Hindlimb muscle (tissue), 1 donor: Measurements from ENCODE around the gene ZNF205. TPM values are rescaled to one million over a fixed set of nuclear protein-coding genes. Genes with fewer than 3 reads are reported as not detected.

Experiments used
- polyA plus RNA-seq: library from polyadenylated mRNA; unstranded; fragments of 120-200 nt; gene quantifications from one replicate; pipeline ENCODE4 v1.2.1, GENCODE V29; 2013; ENCODE audit not compliant: insufficient read length

ZNF205 gene
- polyA plus RNA-seq, 1 donor, result 15.1 TPM

Other genes starting within 250 kb of the ZNF205 start
- 16.1 TPM for gene FLYWCH2, start 229.4 kb upstream of the ZNF205 start, polyA plus RNA-seq
- gene FLYWCH1, start 200.7 kb upstream of the ZNF205 start, polyA plus RNA-seq, result 23.7 TPM
- 6.1 TPM for gene KREMEN2, start 148.3 kb upstream of the ZNF205 start, polyA plus RNA-seq
- gene PAQR4, start 143.2 kb upstream of the ZNF205 start, polyA plus RNA-seq, result 7.0 TPM
- 11.4 TPM for gene PKMYT1, start 132.1 kb upstream of the ZNF205 start, polyA plus RNA-seq
- gene CLDN9, start 99.7 kb upstream of the ZNF205 start, polyA plus RNA-seq, result 2.2 TPM
- 0.32 TPM for gene CLDN6, start 94.4 kb upstream of the ZNF205 start, polyA plus RNA-seq
- gene TNFRSF12A, start 92.2 kb upstream of the ZNF205 start, polyA plus RNA-seq, result 42.5 TPM
- 121 TPM for gene HCFC1R1, start 88.6 kb upstream of the ZNF205 start, polyA plus RNA-seq
- gene THOC6, start 88.6 kb upstream of the ZNF205 start, polyA plus RNA-seq, result 21.8 TPM
- gene BICDL2, start 75.6 kb upstream of the ZNF205 start, polyA plus RNA-seq, result not detected
- gene MMP25, start 66.0 kb upstream of the ZNF205 start, polyA plus RNA-seq, result 2.1 TPM
- 161 TPM for gene IL32, start 46.9 kb upstream of the ZNF205 start, polyA plus RNA-seq
- gene ZSCAN10, start 13.3 kb upstream of the ZNF205 start, polyA plus RNA-seq, result 0.34 TPM
- gene ZNF213, start 22.4 kb downstream of the ZNF205 start, polyA plus RNA-seq, result 15.5 TPM
- not detected for gene OR1F1, start 75.6 kb downstream of the ZNF205 start, polyA plus RNA-seq
- gene ZNF200, start 122.6 kb downstream of the ZNF205 start, polyA plus RNA-seq, result 5.9 TPM
- gene MEFV, start 144.0 kb downstream of the ZNF205 start, polyA plus RNA-seq, result 0.40 TPM
- gene ZNF263, start 170.9 kb downstream of the ZNF205 start, polyA plus RNA-seq, result 28.4 TPM
- 7.7 TPM for gene TIGD7, start 192.8 kb downstream of the ZNF205 start, polyA plus RNA-seq
- gene ZNF75A, start 192.9 kb downstream of the ZNF205 start, polyA plus RNA-seq, result 30.2 TPM
- not detected for gene OR2C1, start 243.3 kb downstream of the ZNF205 start, polyA plus RNA-seq